Caco-2 (cell line): ENCODE measurements around the gene MDP1. TPM values are rescaled to one million over a fixed set of nuclear protein-coding genes. Genes with fewer than 3 reads are reported as not detected.

Source experiments
- BruUV-seq: library from RNA; stranded (reverse); fragments of 400-500 nt; replicated peaks from 2 replicates; lab custom pipeline; 2021; lab: Mats Ljungman, UMichigan
- CTCF ChIA-PET: fragments of 300-600 bp; sonication (Branson Sonifier 250); formaldehyde crosslinking; loops from one replicate; lab custom pipeline; 2022; ENCODE audit warnings: antibody characterized with exemption; lab: Charles Lee
- POLR2A ChIA-PET: fragments of 300-600 bp; sonication (Branson Sonifier 250); formaldehyde crosslinking; loops from one replicate; lab custom pipeline; 2022; ENCODE audit warnings: antibody characterized with exemption; lab: Charles Lee
- DNase-seq, 2 experiments: peaks; one replicate each; pipeline versions ENCODE4 v3.0.0 to v3.0.0-alpha.2; 2020 to 2022
- H3K27me3 ChIP-seq: replicated peaks from 2 replicates; pipeline ENCODE4 v1.6.0; 2011; ENCODE audit warnings: low read length; ENCODE audit not compliant: control insufficient read depth, insufficient read depth
- H3K36me3 ChIP-seq: 2 replicates; pipeline ENCODE4 v1.5.1; 2011; ENCODE audit warnings: low read length; ENCODE audit not compliant: control insufficient read depth, insufficient read depth
- H3K4me1 ChIP-seq: fragments of 250-450 bp; sonication (Bioruptor Pico); 2 replicates; pipeline ENCODE4 v1.5.1; 2020; ENCODE audit warnings: mild to moderate bottlenecking
- H3K4me3 ChIP-seq: 2 replicates; pipeline ENCODE4 v1.5.1; 2011; ENCODE audit warnings: low read depth, mild to moderate bottlenecking, control low read depth, low read length
- H3K9me3 ChIP-seq: fragments of 250-450 bp; sonication (Bioruptor Pico); 2 replicates; pipeline ENCODE4 v1.5.1; 2020; ENCODE audit warnings: mild to moderate bottlenecking, moderate library complexity
- H3K27ac Mint-ChIP-seq: one replicate; pipeline ENCODE4 v1.8.0; 2022; ENCODE audit warnings: mixed read lengths; ENCODE audit not compliant: unreplicated experiment
- H3K27me3 Mint-ChIP-seq: one replicate; pipeline ENCODE4 v1.8.0; 2022; ENCODE audit warnings: mixed read lengths; ENCODE audit not compliant: insufficient read depth, unreplicated experiment
- H3K36me3 Mint-ChIP-seq: one replicate; pipeline ENCODE4 v1.8.0; 2022; ENCODE audit warnings: mild to moderate bottlenecking, mixed read lengths; ENCODE audit not compliant: insufficient read depth, unreplicated experiment
- H3K4me1 Mint-ChIP-seq: one replicate; pipeline ENCODE4 v1.8.0; 2022; ENCODE audit warnings: low read depth, mixed read lengths; ENCODE audit not compliant: unreplicated experiment
- H3K4me3 Mint-ChIP-seq: one replicate; pipeline ENCODE4 v1.8.0; 2022; ENCODE audit warnings: mild to moderate bottlenecking, moderate library complexity, mixed read lengths; ENCODE audit not compliant: unreplicated experiment
- H3K9me3 Mint-ChIP-seq: one replicate; pipeline ENCODE4 v1.8.0; 2022; ENCODE audit warnings: mixed read lengths; ENCODE audit not compliant: unreplicated experiment
- CTCF ChIP-seq, 2 experiments: fragments of 200-600 bp in 1 of 2; IDR thresholded peaks; 1 replicate in 1 of 2; 2 replicates in 1 of 2; pipeline versions ENCODE4 v1.5.1 to v1.8.0; 2011 to 2022; ENCODE audit warnings: antibody characterized with exemption in 1 of 2, control low read depth in 1 of 2, inconsistent platforms in 1 of 2, low read depth in 1 of 2, low read length in 1 of 2, mild to moderate bottlenecking in 1 of 2, moderate library complexity in 1 of 2; ENCODE audit not compliant: insufficient read depth in 1 of 2, severe bottlenecking in 1 of 2, unreplicated experiment in 1 of 2
- intact Hi-C: fragments of 100-400 bp; cut with micrococcal nuclease; formaldehyde crosslinking; loops from one replicate; pipeline ENCODE4 v1.10.0; 2022; ENCODE audit not compliant: unreplicated experiment
- total RNA-seq: library from RNA; stranded (reverse); gene quantifications from 2 replicates; pipeline ENCODE4 v1.2.3, GENCODE V29; 2022

Gene MDP1
- total RNA-seq, 1 experiment from 2014 or later: 20.5 TPM

- no peak overlapping the region for H3K4me3 Mint-ChIP-seq
- ChIA-PET POLR2A (no interaction called here), CTCF (no interaction called here)
- no peaks in the 10 kb centered on the region for H3K9me3 ChIP-seq
- no peaks in the 10 kb centered on the region for H3K4me1 ChIP-seq
- no peak overlapping the region for H3K4me3 ChIP-seq
- H3K4me1 Mint-ChIP-seq: no peaks in the 10 kb centered on the region
- H3K9me3 Mint-ChIP-seq: no peaks in the 10 kb centered on the region
- H3K36me3 ChIP-seq: no peaks in the 10 kb centered on the region; the same call in 1 of the 2 replicates
- H3K27ac Mint-ChIP-seq: no peak overlapping the region
- no peak for TF ChIP-seq CTCF (IDR thresholded peaks at IDR 0.05; ENCODE audit: insufficient read depth in 1 of 2, low read depth in 1 of 2, low read length in 1 of 2, severe bottlenecking in 1 of 2, unreplicated experiment in 1 of 2)
- no TSS peak for BruUV-seq
- H3K27me3 Mint-ChIP-seq: no peaks in the 10 kb centered on the region
- intact Hi-C loops: no loop called here
- H3K36me3 Mint-ChIP-seq: peaks cover 40% of the 10 kb centered on the region
- no peak for DNase-seq
- no peaks in the 10 kb centered on the region for H3K27me3 ChIP-seq
Observed at GRCh38 chr14:24177891-24178290, 38.0 kb downstream of the MDP1 start.

DNA sequence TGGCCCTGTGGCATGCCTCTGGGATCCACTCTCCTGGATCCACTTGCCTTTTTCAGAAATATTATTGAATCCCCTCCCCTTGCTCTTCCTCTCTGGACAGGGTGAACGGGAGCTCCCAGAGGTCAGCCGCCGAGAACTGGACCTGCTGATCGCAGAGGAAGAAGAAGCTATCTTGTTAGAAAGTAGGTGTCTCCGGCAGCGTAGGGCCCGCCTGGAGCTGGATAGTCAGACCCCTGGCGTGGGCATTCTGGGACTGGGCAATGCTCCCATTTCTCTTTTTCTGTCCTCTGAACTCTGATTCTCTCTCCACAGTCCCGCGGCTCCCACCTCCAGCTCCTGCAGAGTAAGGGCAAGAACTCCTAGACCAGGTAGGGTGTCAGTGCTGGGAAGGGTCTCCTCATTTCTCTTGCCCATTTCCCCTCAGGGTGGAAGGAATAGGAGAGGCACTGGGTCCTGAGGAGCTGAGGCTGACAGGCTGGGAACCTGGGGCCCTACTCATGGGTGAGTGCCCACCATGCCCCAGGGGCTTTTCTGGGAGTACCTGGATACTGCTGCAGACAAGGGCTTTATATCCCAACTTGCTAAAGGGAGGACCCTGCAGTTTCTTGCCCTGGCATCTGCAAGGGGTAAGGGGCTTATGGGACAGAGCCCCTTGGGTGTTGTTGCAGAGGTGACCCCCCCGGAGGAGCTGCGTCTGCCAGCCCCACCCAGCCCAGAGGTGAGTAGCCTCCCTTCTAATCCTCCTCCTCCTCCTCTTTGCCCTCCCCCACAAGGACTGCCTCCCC lies 38.6 kb downstream of the MDP1 start:
- intact Hi-C loops: no loop called here
- POLR2A ChIA-PET: no interaction called here

GRCh38 chr14:24176599-24176998 lies 39.3 kb downstream of the MDP1 start:
- intact Hi-C loops: no loop called here
- H3K4me3 ChIP-seq: no peak overlapping the region
- DNase-seq: no peak
- no peaks in the 10 kb centered on the region for H3K9me3 ChIP-seq
- no peak for TF ChIP-seq CTCF (IDR thresholded peaks at IDR 0.05; ENCODE audit: insufficient read depth in 1 of 2, low read depth in 1 of 2, low read length in 1 of 2, severe bottlenecking in 1 of 2, unreplicated experiment in 1 of 2)
- no peak overlapping the region for H3K4me3 Mint-ChIP-seq
- ChIA-PET CTCF (no interaction called here), POLR2A (no interaction called here)
- H3K27me3 Mint-ChIP-seq: no peaks in the 10 kb centered on the region
- H3K36me3 Mint-ChIP-seq: peaks cover 34% of the 10 kb centered on the region
- H3K9me3 Mint-ChIP-seq: no peaks in the 10 kb centered on the region
- H3K27ac Mint-ChIP-seq: peak overlapping the region; percentile 6
- no TSS peak for BruUV-seq
- H3K4me1 ChIP-seq: no peaks in the 10 kb centered on the region
- no peaks in the 10 kb centered on the region for H3K4me1 Mint-ChIP-seq
- H3K36me3 ChIP-seq: no peaks in the 10 kb centered on the region; the same call in 1 of the 2 replicates
- no peaks in the 10 kb centered on the region for H3K27me3 ChIP-seq

More for the DNA sequence above, 38.6 kb downstream of the MDP1 start:
- peak overlapping the region; percentile 6 for H3K27ac Mint-ChIP-seq
- no TSS peak for BruUV-seq
- no peaks in the 10 kb centered on the region for H3K9me3 Mint-ChIP-seq
- Histone ChIP-seq H3K4me3 (no peak overlapping the region), H3K4me1 (no peaks in the 10 kb centered on the region), H3K9me3 (no peaks in the 10 kb centered on the region), H3K36me3 (no peaks in the 10 kb centered on the region; the same call in 1 of the 2 replicates), H3K27me3 (no peaks in the 10 kb centered on the region)
- DNase-seq: no peak
- H3K27me3 Mint-ChIP-seq: no peaks in the 10 kb centered on the region
- CTCF ChIA-PET: no interaction called here
- TF ChIP-seq CTCF (IDR thresholded peaks at IDR 0.05; ENCODE audit: insufficient read depth in 1 of 2, low read depth in 1 of 2, low read length in 1 of 2, severe bottlenecking in 1 of 2, unreplicated experiment in 1 of 2): no peak
- H3K4me3 Mint-ChIP-seq: no peak overlapping the region
- no peaks in the 10 kb centered on the region for H3K4me1 Mint-ChIP-seq
- peaks cover 34% of the 10 kb centered on the region for H3K36me3 Mint-ChIP-seq
